Fibroblast of lung (primary cell): ENCODE measurements around the gene PCGF3.

Experiments used
- EZH2 ChIP-seq: IDR thresholded peaks from 2 replicates; pipeline ENCODE4 v1.5.1; 2012; ENCODE audit warnings: low read length, control low read depth, mild to moderate bottlenecking; ENCODE audit errors: missing control alignments
- TF ChIP-seq, protein P1 (sequence below), 2 donors: IDR thresholded peaks in 1 of 2; conservative IDR thresholded peaks in 1 of 2; 1 replicate in 1 of 2; 2 replicates in 1 of 2; pipeline ENCODE4 v1.5.1; 2011 to 2012; ENCODE audit warnings: low read length in 2 of 2, control low read depth in 1 of 2, inconsistent platforms in 1 of 2, low read depth in 1 of 2, mild to moderate bottlenecking in 1 of 2

DNA sequence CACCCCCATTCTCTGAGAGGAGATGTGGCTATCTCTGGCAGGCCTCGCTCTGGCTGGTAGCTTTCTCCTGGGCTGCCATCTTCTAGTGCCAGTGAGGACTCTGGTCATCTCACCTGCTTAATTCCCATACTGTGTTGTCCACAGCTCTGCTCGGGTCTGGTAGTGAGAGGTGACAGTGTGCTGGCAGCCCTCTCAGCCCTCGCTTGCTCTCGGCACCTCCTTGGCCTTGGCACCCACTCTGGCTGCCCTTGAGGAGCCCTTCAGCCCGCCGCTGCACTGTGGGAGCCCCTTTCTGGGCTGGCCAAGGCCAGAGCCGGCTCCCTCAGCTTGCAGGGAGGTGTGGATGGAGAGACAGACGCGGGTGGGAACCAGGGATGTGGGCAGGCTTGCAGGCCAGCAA lies 67.6 kb downstream of the PCGF3 start:
- TF ChIP-seq, protein P1, sequence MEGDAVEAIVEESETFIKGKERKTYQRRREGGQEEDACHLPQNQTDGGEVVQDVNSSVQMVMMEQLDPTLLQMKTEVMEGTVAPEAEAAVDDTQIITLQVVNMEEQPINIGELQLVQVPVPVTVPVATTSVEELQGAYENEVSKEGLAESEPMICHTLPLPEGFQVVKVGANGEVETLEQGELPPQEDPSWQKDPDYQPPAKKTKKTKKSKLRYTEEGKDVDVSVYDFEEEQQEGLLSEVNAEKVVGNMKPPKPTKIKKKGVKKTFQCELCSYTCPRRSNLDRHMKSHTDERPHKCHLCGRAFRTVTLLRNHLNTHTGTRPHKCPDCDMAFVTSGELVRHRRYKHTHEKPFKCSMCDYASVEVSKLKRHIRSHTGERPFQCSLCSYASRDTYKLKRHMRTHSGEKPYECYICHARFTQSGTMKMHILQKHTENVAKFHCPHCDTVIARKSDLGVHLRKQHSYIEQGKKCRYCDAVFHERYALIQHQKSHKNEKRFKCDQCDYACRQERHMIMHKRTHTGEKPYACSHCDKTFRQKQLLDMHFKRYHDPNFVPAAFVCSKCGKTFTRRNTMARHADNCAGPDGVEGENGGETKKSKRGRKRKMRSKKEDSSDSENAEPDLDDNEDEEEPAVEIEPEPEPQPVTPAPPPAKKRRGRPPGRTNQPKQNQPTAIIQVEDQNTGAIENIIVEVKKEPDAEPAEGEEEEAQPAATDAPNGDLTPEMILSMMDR (conservative IDR thresholded peaks at IDR 0.05 in 1 of 2, IDR thresholded peaks at IDR 0.05 in 1 of 2; ENCODE audit: low read depth in 1 of 2, low read length in 2 of 2) = no peak
- TF ChIP-seq EZH2 = no peak
